ENCODE results near the gene GYG2.

DNA sequence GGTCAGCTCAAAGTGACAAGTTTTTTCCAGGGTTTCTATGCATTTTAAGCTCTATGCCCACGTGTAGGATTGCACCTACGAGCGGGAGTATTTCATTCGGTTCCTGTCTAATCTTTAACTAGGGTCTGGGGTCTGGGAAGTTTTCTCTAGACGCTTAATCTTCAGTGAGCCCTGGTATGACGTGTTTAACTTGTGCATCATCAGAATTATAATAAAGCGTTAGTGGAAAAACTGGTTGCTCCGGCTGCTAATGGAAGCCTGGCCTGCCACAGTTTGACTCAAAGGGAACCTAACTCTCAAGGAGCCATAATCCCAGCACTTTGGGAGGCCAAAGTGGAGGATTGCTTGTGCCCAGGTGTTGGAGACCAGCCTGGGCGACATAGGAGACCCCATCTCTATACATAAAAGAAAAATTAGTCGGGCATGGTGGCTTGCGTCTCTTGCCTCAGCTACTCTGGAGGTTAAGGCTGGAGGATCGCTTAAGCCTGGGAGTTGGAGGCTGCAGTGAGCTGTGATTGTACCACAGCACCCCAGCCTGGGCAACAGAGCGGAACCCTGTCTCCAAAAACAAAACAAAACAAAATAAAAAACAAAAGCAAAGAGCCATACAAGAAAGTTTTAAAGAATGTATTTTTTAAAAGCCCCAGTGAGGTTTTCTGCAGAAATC lies 70.2 kb downstream of the GYG2 start:
- TF ChIP-seq, protein P1, sequence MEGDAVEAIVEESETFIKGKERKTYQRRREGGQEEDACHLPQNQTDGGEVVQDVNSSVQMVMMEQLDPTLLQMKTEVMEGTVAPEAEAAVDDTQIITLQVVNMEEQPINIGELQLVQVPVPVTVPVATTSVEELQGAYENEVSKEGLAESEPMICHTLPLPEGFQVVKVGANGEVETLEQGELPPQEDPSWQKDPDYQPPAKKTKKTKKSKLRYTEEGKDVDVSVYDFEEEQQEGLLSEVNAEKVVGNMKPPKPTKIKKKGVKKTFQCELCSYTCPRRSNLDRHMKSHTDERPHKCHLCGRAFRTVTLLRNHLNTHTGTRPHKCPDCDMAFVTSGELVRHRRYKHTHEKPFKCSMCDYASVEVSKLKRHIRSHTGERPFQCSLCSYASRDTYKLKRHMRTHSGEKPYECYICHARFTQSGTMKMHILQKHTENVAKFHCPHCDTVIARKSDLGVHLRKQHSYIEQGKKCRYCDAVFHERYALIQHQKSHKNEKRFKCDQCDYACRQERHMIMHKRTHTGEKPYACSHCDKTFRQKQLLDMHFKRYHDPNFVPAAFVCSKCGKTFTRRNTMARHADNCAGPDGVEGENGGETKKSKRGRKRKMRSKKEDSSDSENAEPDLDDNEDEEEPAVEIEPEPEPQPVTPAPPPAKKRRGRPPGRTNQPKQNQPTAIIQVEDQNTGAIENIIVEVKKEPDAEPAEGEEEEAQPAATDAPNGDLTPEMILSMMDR (IDR thresholded peaks at IDR 0.05), result no peak
- TF ChIP-seq EZH2 (IDR thresholded peaks at IDR 0.05), result no peak

All from neural progenitor cell (in vitro differentiated cells).